ENCODE data around the gene WDR44.
"Not testable (repeated sequence)": the region's sequence is repeated elsewhere in the genome, so short reads cannot be mapped to it uniquely, and the experiment has no call there.

The WDR44 gene

DNA sequence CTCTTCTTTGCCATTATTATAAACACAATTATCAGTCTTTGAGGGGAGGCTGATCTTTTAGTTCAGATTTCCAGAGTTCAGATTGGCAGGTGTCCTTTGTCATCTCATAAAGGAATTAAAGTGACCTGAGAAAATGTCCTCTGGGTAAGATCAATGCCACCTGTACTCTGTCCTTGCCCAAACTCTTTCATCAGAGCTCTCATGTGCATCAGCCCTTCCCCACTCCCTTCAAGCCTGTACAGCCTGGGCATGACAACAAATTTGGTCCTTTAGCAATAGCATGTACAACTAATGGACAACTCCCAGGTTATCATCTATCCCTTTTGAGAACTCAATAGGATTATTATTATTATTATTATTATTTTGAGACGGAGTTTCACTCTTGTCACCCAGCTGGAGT is 140.8 kb downstream of the WDR44 start:
- not testable (repeated sequence) for DNase-seq

DNA sequence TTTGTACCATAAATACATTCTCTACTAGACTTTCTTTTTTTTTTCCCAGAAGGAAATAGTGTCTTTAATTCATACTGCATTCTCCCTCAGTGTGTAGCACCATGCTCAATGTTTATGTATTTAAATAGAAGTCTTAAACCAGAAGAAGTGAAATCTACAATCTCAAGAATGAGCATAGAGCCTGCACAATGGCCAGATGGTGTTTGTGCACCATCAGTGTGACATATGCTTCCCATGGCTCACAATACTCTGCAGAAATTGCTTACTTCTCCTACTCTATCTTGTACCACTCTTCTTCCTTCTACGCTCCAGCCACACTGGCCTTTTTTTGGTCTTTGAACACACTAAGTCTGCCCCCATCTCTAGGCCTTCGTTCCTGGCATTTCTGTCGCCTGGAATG is 147.1 kb downstream of the WDR44 start:
- DNase-seq = no peak

DNA sequence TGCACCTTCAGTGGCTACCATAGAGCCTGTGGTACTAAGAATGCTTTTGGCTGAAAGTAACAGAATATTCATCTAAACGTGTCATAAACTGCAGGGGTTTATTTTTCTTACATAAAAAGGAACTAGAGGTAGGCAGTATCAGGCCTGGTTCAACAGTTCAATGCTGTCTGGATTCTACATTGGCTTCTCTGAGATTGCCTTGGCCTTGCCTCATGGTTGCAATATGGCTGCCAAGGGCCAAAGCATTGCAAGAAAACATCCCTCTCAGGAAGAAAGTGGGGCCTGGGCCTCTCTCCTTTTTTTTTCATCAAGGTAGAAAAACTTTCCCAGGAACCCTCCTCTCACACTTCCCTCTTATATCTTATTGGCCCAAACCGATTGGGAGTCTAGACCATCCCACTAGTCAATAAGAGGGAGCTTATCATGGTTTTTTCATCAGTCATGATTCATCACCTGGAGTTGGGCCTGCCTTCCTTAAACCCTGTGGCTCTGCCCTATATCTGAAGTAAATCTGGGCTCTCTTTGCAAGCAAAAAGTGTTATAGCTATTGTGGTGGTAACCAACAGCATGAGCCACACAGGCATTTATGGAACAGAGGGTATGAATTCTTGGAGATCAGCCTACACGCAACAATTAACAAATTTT is 147.9 kb downstream of the WDR44 start:
- DNase-seq = no peak

DNA sequence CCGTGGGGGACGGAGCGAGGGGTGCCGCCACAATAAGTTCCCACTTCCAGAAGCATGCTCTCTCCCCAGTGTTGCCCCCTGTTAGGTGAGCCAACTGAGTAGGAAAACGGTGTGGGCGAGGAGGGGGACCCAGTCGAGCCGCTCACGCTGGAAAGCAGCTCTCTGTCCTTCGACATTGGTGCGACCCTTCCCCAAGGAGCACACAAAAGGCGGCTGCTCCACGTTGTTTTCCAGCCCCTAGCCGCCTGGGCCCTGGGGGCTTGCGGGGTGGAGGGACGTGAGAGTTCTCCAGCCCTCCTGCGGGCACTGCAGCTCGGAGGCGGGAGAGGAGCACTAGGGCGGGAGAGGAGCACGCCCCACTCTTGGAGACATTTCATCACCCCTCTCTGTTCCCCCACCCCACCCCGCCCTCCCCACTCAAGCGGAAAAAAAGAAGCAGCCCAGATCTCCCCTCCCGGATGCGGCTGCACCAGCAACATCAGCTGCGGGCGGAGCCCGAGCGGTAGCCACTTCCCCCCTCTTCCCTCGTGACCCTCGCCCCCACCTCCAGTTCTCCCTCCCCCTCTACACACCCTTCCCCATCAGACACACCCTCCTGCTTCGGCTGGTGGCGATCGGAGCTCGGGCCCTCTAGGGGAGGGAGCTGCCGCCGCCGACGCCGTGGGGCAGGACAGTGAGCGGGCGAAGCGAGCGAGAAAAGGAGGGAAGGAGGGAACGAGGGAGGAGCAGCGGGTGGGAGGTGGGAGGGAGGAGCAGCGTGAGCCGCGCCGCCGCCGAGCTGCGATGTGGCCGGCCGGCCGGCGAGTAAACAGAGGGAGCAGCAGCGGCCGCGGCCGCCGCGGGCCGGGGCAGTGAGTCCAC is 149.4 kb downstream of the WDR44 start, which contains the start of gene DOCK11:
Gene DOCK11 (plus strand): TSS at position 755 of the 861 bp plus-strand sequence. CDS start 157 bp downstream, outside the sequence.
- peak; percentile 83 for DNase-seq

DNA sequence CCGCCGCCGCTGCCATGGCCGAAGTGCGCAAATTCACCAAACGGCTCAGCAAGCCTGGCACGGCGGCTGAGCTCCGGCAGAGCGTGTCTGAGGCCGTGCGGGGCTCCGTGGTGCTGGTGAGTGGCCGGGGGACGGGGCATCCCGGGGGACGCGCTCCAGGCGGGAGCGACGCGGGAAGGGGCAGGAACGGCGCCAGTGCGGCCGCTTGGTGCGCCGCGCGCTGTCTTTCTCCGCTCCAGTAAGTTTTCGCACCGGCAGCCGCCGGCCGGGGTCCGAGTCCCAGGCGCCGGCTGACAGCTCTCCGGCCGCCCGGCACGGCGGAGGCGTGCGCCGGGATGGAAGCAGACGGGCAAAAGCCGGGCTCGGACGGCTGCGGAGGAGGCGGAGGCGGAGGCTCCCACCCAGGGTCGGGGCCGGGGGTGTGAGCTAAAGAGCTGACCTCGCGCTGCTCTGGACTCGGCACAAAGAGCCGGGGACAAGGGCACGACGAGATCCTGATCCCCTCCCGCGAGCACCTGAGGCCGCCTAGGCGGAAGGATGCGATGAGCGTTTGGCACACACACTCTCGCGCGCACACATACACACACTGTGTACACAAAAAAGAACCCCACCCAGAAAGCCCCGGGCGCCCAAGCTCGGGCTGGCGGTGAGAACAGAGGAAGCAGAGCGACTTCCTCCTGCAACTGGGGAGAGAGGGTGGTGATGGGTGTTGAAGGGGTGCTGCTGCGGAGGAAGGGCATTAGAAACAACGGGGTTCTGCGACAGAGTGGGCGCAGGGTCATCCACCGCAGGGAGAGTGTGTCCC is 150.3 kb downstream of the WDR44 start:
- DNase-seq = peak; percentile 77

DNA sequence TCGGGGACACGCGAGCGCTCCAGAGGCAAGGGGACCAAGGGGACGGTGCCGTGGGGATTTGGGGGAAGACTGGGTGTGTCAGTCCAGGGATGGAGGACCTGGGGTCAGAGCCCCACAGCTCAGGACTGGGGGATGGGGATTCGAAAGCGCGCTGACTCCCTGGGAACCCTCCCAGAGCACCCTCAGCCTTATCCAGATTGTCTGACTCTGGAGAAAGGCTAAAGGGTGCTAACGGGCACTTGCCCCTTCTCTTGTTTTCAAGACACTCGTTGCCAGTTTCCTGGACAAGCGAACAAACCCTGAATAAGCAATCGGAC is 150.8 kb downstream of the WDR44 start:
- DNase-seq = no peak

DNA sequence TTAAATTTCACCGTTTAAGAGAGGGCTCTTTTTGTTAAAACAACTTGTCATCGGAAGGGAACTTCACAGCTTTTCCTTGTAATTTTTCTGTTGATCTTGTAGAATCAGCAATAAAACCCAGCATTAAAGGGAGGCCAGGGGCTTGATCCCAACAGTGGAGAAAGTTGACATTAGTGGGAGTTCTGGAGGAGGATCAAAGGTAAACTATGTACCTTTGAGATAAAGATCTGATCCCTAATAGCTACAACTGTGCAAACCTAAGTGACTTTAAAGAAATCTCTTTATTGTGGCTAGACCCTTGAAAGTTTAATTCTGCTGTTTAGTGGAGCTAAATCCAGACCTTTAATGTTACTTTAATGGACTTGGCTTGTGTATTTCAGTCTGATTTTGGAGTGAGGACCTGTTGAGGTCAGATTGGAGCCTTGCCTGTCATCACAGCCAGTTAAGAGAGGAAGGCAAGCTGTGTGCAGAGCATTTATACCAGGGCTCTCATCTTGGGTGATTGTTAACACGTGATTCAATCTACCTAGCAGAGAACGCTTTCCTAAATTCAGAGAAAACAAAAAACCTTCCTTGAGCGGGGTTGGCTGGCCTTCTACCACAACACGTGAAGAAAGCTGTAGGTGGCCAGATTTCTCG is 151.4 kb downstream of the WDR44 start:
- DNase-seq = peak; percentile 9

DNA sequence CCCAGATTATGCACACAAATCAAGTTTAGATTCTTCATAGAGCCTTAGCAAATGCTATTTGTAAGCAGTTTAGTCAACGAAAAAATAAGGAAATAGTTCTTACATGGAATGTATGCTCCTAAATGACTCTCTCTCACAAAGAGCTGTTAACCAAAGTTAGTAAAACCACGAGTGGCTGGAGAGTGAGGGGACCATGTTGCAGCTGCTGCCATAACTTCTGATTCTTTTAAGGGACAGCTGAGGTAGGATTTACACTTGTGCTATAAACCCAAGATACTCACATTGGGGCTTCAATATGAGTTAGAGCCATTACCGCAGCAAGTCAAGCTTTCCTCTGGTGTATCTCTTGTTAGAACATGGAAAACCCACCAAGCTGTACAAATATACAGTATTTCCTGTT is 152.4 kb downstream of the WDR44 start:
- DNase-seq = no peak

DNA sequence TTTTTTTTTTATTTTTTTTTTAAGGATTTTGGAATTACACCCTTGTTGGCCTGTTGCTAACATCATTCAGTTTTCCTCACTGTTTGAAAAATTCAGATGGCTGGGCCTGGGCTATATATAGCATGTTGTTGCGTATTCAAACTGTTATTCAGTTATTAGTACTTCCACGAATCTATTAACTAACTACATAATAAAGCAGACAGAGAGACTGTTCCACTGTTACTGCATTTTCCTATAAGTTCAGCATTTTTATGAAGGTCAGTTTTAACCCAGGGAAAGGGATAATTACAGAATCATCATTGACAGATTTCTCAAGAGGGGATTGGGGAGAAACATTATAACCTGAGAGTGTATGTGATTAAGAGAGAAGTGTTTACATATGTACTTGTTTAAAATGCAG is 152.8 kb downstream of the WDR44 start:
- DNase-seq = no peak

DNA sequence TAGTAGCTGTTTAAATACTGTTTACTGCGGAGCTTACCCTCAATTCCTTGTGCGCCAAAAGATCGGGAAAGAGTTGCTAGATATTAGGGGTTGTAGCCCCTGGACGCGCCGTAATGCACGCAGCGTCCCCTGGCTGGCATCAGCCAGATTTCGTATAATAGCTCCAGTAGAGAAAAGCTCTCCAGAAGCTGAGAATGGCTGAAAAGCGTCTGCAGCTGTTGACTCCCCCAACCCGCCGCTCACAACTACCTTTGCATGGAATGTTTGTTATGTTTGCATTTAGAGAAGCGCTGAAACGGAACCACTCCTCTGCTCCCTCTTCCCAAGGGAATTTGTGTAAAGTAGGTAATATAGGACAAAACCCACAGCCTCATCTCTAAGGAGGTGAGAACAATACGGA is 153.4 kb downstream of the WDR44 start:
- no peak for DNase-seq

All from stimulated activated CD4-positive, alpha-beta T cell treated with anti-CD3 and anti-CD28 coated beads, Interleukin-1b, Interleukin-23, amount 100 ng/mL, for 48 hours (primary cell).